K562 (cell line): Measurements from ENCODE around the gene NTSR1. TPM values are rescaled to one million over a fixed set of nuclear protein-coding genes. Genes with fewer than 3 reads are reported as not detected.

Experiments used
- ATAC-seq: fragments of 200-7000 bp; cut with Tn5 transposase; 3 replicates; pipeline ENCODE4 v1.9.1; 2020; ENCODE audit warnings: moderate library complexity
- BruUV-seq: library from RNA; stranded (reverse); fragments of 400-500 nt; replicated peaks from 2 replicates; lab custom pipeline; 2021; lab: Mats Ljungman, UMichigan
- CTCF ChIA-PET: fragments of 300-600 bp; formaldehyde crosslinking; extraction: SDS; loops from one replicate; lab custom pipeline; 2021; ENCODE audit warnings: low intra/inter-chr PET ratio; lab: Yijun Ruan, JAX
- POLR2A ChIA-PET: fragments of 300-600, 350-650 bp; sonication (Branson Sonifier 250); formaldehyde crosslinking; extraction: SDS; loops from one replicate; lab custom pipeline; 2021; ENCODE audit warnings: antibody characterized with exemption, inconsistent platforms; lab: Yijun Ruan, JAX
- DNase-seq, 4 experiments: peaks; one replicate each; pipeline versions ENCODE4 v3.0.0 to v3.0.0-alpha.2; 2011 to 2018; ENCODE audit warnings: low spot score in 3 of 4, mixed read lengths in 3 of 4; ENCODE audit errors: extremely low read depth in 1 of 4
- FAIRE-seq: peaks from 2 replicates; lab custom pipeline; 2011; peaks lifted over from hg19 to GRCh38; lab: Jason Lieb, UNC
- H2AFZ ChIP-seq: 2 replicates; pipeline ENCODE4 v1.6.0; 2011; ENCODE audit warnings: low read depth, low read length, control low read depth, inconsistent platforms
- H3K27ac ChIP-seq: fragments of 200-600 bp; 3 replicates; pipeline ENCODE4 v1.8.0; 2011; ENCODE audit warnings: low read depth, mild to moderate bottlenecking, control low read depth, inconsistent platforms, low read length, moderate library complexity, mixed read lengths; ENCODE audit errors: extremely low read depth
- H3K27me3 ChIP-seq, 2 experiments: fragments of 300-600 bp in 1 of 2; 2 replicates in 1 of 2; 3 replicates in 1 of 2; pipeline versions ENCODE4 v1.6.0 to v1.8.0; 2011; ENCODE audit warnings: inconsistent platforms in 2 of 2, low read length in 2 of 2, mild to moderate bottlenecking in 1 of 2, mixed read lengths in 1 of 2, moderate library complexity in 1 of 2; ENCODE audit not compliant: control insufficient read depth in 2 of 2, insufficient read depth in 2 of 2
- H3K36me3 ChIP-seq: fragments of 300-600 bp; 3 replicates; pipeline ENCODE4 v1.8.0; 2011; ENCODE audit warnings: mild to moderate bottlenecking, low read length, inconsistent platforms; ENCODE audit not compliant: control insufficient read depth, insufficient read depth
- H3K4me1 ChIP-seq, 2 experiments: fragments of 200-600 bp in 1 of 2; replicated peaks in 1 of 2; 2 replicates in 1 of 2; 3 replicates in 1 of 2; pipeline versions ENCODE4 v1.5.1 to v1.8.0; 2011; ENCODE audit warnings: inconsistent platforms in 2 of 2, low read length in 2 of 2, mild to moderate bottlenecking in 1 of 2, mixed read lengths in 1 of 2, moderate library complexity in 1 of 2; ENCODE audit not compliant: control insufficient read depth in 2 of 2, insufficient read depth in 2 of 2
- H3K4me2 ChIP-seq: 2 replicates; pipeline ENCODE4 v1.6.1; 2011; ENCODE audit warnings: low read length, control low read depth, inconsistent platforms, mixed read lengths; ENCODE audit not compliant: insufficient read depth
- H3K4me3 ChIP-seq: fragments of 200-600 bp; sonication (generic), shearing (Covaris generic); 2 replicates; pipeline ENCODE4 v1.5.1; 2016; ENCODE audit warnings: control low read depth, inconsistent platforms
- H3K79me2 ChIP-seq: fragments of 200-600 bp; 3 replicates; pipeline ENCODE4 v1.8.0; 2011; ENCODE audit warnings: low read length, inconsistent platforms; ENCODE audit not compliant: control insufficient read depth, insufficient read depth
- H3K9ac ChIP-seq, 2 experiments: 2 replicates each; pipeline versions ENCODE4 v1.6.0 to v1.6.1; 2011; ENCODE audit warnings: low read depth in 2 of 2, low read length in 2 of 2, control low read depth in 1 of 2, inconsistent platforms in 1 of 2, mild to moderate bottlenecking in 1 of 2, mixed read lengths in 1 of 2; ENCODE audit not compliant: insufficient read depth in 1 of 2
- H3K9me1 ChIP-seq: one replicate; pipeline ENCODE4 v1.6.0; 2011; ENCODE audit warnings: inconsistent platforms, mild to moderate bottlenecking, low read length, moderate library complexity; ENCODE audit not compliant: control insufficient read depth, insufficient read depth
- H3K9me3 ChIP-seq: replicated peaks from 2 replicates; pipeline ENCODE4 v1.5.1; 2011; ENCODE audit warnings: low read depth, low read length, inconsistent platforms; ENCODE audit not compliant: control insufficient read depth, insufficient read depth
- H4K20me1 ChIP-seq: replicated peaks from 2 replicates; pipeline ENCODE4 v1.6.1; 2011; ENCODE audit warnings: low read length, inconsistent platforms, mixed read lengths; ENCODE audit not compliant: control insufficient read depth, insufficient read depth
- CHD2 ChIP-seq: IDR thresholded peaks from 2 replicates; pipeline ENCODE4 v1.6.1; 2011; ENCODE audit warnings: low read depth, low read length
- RAD51 ChIP-seq: fragments of 450-650 bp; IDR thresholded peaks from 2 replicates; pipeline ENCODE4 v1.7.1; 2016; ENCODE audit warnings: low read depth, mild to moderate bottlenecking, borderline replicate concordance
- SMC3 ChIP-seq: conservative IDR thresholded peaks from 2 replicates; pipeline ENCODE4 v1.6.1; 2011; ENCODE audit warnings: low read depth, low read length, improper control_type of control experiment; ENCODE audit not compliant: insufficient read depth
- SNIP1 ChIP-seq: fragments of 450-650 bp; IDR thresholded peaks from 2 replicates; pipeline ENCODE4 v1.7.1; 2017; ENCODE audit warnings: low read depth, mild to moderate bottlenecking
- TOE1 ChIP-seq, 2 experiments: fragments of 450-650 bp in 1 of 2; sonication (generic) in 1 of 2; formaldehyde crosslinking in 1 of 2; IDR thresholded peaks; 2 replicates each; pipeline versions ENCODE4 v1.7.1 to v1.8.0; 2016 to 2022; ENCODE audit warnings: borderline replicate concordance in 2 of 2, mild to moderate bottlenecking in 2 of 2, antibody characterized with exemption in 1 of 2, inconsistent platforms in 1 of 2, low read depth in 1 of 2, missing genetic modification reagents in 1 of 2, moderate library complexity in 1 of 2
- ZNF134 ChIP-seq: fragments of 250-450 bp; sonication (Bioruptor Pico); conservative IDR thresholded peaks from 2 replicates; pipeline ENCODE4 v1.4.0; 2020
- WGBS: fragments of 100-300 bp; shearing (Covaris generic); methylation state at CpG from one replicate; pipeline ENCODE4 v1.1.6; 2016; ENCODE audit warnings: low coverage, mixed read lengths; ENCODE audit not compliant: insufficient coverage; ENCODE audit errors: missing lambda C conversion rate; 5-methylcytosine and 5-hydroxymethylcytosine counted together
- in situ Hi-C: fragments of 300-500 bp; cut with MboI; formaldehyde crosslinking; loops from 4 replicates; pipeline ENCODE4 v1.15.0; 2018; ENCODE audit warnings: inconsistent platforms, mixed read lengths
- intact Hi-C: fragments of 100-400 bp; cut with micrococcal nuclease; formaldehyde crosslinking; loops from 2 replicates; pipeline ENCODE4 v1.14.2; 2022
- polyA plus RNA-seq, 8 experiments: library from polyadenylated mRNA; depleted of rRNA in 4 of 8; stranded (reverse) in 5 of 8; unstranded in 3 of 8; fragments of >200 nt; fragmentation: Nextera tagmentation in 2 of 8; fragmentation: Illumina TruSeq in 1 of 8; extraction: Ambion mirVana in 2 of 8; extraction: Trizol in 1 of 8; gene quantifications; 2 replicates each; pipeline versions ENCODE4 v1.2.1 to v1.2.3, GENCODE V29; 2011 to 2014; ENCODE audit warnings: inconsistent platforms in 1 of 8, missing spikeins in 1 of 8
- total RNA-seq, 7 experiments: library from RNA; depleted of rRNA in 6 of 7; stranded (reverse); fragments of >200 nt in 6 of 7; fragmentation: Illumina TruSeq in 2 of 7; extraction: Trizol in 2 of 7; gene quantifications; 2 replicates each; pipeline versions ENCODE4 v1.2.1 to v1.2.3, GENCODE V29; 2011 to 2021; ENCODE audit warnings: low replicate concordance in 1 of 7
- TF ChIP-seq, protein P1 (sequence below): fragments of 450-650 bp; formaldehyde crosslinking; IDR thresholded peaks from 2 replicates; pipeline ENCODE4 v1.4.0; 2020; ENCODE audit warnings: mild to moderate bottlenecking, mixed read lengths

The NTSR1 gene
- total and polyA plus RNA-seq, 9 of the 15 experiments (the other 6 are each of a cell fraction or from before 2014, with no cell fraction given): 0.04 to 0.40 (median 0.13) TPM; not detected in 3

GRCh38 chr20:62719250-62719935 is 10.8 kb downstream of the NTSR1 start:
- H3K36me3 ChIP-seq: no peaks in the 10 kb centered on the region
- 0% methylated on average over 12 of the region's 12 CpGs for WGBS
- ATAC-seq (no peak), FAIRE-seq (no peak), DNase-seq (no peak)
- 0 out of 2 replicates have a peak, but pooled peaks cover 2% of the 10 kb centered on the region for H3K9me3 ChIP-seq
- ChIA-PET POLR2A (interaction anchor here (1.9 kb wide), 1 partner anchor 9 kb away, joined by 5 read pairs; no protein-coding TSS in a partner anchor), CTCF (no interaction called here)
- no peak overlapping the region for H3K4me2 ChIP-seq
- peaks cover 49 to 65% of the 10 kb centered on the region in 2 experiments for H3K27me3 ChIP-seq
- in situ Hi-C loops: no loop called here
- no peaks in the 10 kb centered on the region for H3K9me1 ChIP-seq
- H3K4me1 ChIP-seq: peaks cover 0 to 16% of the 10 kb centered on the region in 2 experiments; a peak in 3 of 5 replicates
- intact Hi-C loops: no loop called here
- H3K4me3 ChIP-seq: no peak overlapping the region
- H2AFZ ChIP-seq: no peak overlapping the region
- no TSS peak for BruUV-seq
- H3K27ac ChIP-seq: no peak overlapping the region
- no peak for TF ChIP-seq SNIP1
- no peak for TF ChIP-seq ZNF134
- TF ChIP-seq, protein P1, sequence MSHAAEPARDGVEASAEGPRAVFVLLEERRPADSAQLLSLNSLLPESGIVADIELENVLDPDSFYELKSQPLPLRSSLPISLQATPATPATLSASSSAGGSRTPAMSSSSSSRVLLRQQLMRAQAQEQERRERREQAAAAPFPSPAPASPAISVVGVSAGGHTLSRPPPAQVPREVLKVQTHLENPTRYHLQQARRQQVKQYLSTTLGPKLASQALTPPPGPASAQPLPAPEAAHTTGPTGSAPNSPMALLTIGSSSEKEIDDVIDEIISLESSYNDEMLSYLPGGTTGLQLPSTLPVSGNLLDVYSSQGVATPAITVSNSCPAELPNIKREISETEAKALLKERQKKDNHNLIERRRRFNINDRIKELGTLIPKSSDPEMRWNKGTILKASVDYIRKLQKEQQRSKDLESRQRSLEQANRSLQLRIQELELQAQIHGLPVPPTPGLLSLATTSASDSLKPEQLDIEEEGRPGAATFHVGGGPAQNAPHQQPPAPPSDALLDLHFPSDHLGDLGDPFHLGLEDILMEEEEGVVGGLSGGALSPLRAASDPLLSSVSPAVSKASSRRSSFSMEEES (CRISPR knock-in tag): peak; percentile 76
- TF ChIP-seq CHD2: no peak
- TF ChIP-seq TOE1 (IDR thresholded peaks at IDR 0.05; ENCODE audit: borderline replicate concordance): peak; percentile 33; the same call in 1 of the 2 replicates
- no peak for TF ChIP-seq TOE1 (CRISPR knock-in tag; IDR thresholded peaks at IDR 0.05; ENCODE audit: borderline replicate concordance, low read depth)
- no peak for TF ChIP-seq SMC3
- peak; percentile 41; the same call in 1 of the 2 replicates for TF ChIP-seq RAD51
- H3K9ac ChIP-seq: no peak overlapping the region
- H4K20me1 ChIP-seq: no peaks in the 10 kb centered on the region
- no peaks in the 10 kb centered on the region for H3K79me2 ChIP-seq
